MCF 10A (cell line): Measurements from ENCODE around the gene BRMS1. TPM values are rescaled to one million over a fixed set of nuclear protein-coding genes. Genes with fewer than 3 reads are reported as not detected.
A peak's percentile ranks its signal among the peaks of the same experiment; 100 is the strongest.

Experiments used
- BruUV-seq: library from RNA; stranded (reverse); fragments of 400-500 nt; replicated peaks from 2 replicates; lab custom pipeline; 2021; lab: Mats Ljungman, UMichigan
- CTCF ChIA-PET: fragments of 300-600 bp; sonication (Branson Sonifier 250); formaldehyde crosslinking; extraction: SDS; loops from one replicate; lab custom pipeline; 2021; ENCODE audit warnings: antibody characterized with exemption, inconsistent platforms; lab: Yijun Ruan, JAX
- POLR2A ChIA-PET: fragments of 300-600, 350-650 bp; sonication (Branson Sonifier 250); formaldehyde crosslinking; extraction: SDS; loops from one replicate; lab custom pipeline; 2020; ENCODE audit warnings: antibody characterized with exemption, inconsistent platforms; lab: Yijun Ruan, JAX
- DNase-seq: peaks from one replicate; pipeline ENCODE4 v3.0.0-alpha.2; 2018; ENCODE audit not compliant: unreplicated experiment
- H3K27ac Mint-ChIP-seq: one replicate; pipeline ENCODE4 v1.8.0; 2022; ENCODE audit warnings: mild to moderate bottlenecking, low read depth, mixed read lengths; ENCODE audit not compliant: unreplicated experiment
- H3K27me3 Mint-ChIP-seq: one replicate; pipeline ENCODE4 v1.8.0; 2022; ENCODE audit warnings: mixed read lengths; ENCODE audit not compliant: insufficient read depth, unreplicated experiment
- H3K36me3 Mint-ChIP-seq: one replicate; pipeline ENCODE4 v1.8.0; 2022; ENCODE audit warnings: mild to moderate bottlenecking, moderate library complexity, mixed read lengths; ENCODE audit not compliant: insufficient read depth, unreplicated experiment
- H3K4me1 Mint-ChIP-seq: one replicate; pipeline ENCODE4 v1.8.0; 2022; ENCODE audit warnings: mixed read lengths; ENCODE audit not compliant: insufficient read depth, unreplicated experiment
- H3K4me3 Mint-ChIP-seq: one replicate; pipeline ENCODE4 v1.8.0; 2022; ENCODE audit warnings: mild to moderate bottlenecking, moderate library complexity, mixed read lengths; ENCODE audit not compliant: unreplicated experiment
- H3K9me3 Mint-ChIP-seq: one replicate; pipeline ENCODE4 v1.8.0; 2022; ENCODE audit warnings: mixed read lengths; ENCODE audit not compliant: unreplicated experiment
- intact Hi-C: fragments of 100-400 bp; cut with micrococcal nuclease; formaldehyde crosslinking; loops from 2 replicates; pipeline ENCODE4 v1.14.1; 2022
- total RNA-seq: library from RNA; stranded (reverse); gene quantifications from 2 replicates; pipeline ENCODE4 v1.2.3, GENCODE V29; 2022
- TF ChIP-seq, protein P1 (sequence below): fragments of 200-600 bp; IDR thresholded peaks from one replicate; pipeline ENCODE4 v1.8.0; 2022; ENCODE audit warnings: antibody characterized with exemption, mild to moderate bottlenecking; ENCODE audit not compliant: unreplicated experiment

BRMS1 gene
- total RNA-seq, 1 experiment from 2014 or later = 55.4 TPM

DNA sequence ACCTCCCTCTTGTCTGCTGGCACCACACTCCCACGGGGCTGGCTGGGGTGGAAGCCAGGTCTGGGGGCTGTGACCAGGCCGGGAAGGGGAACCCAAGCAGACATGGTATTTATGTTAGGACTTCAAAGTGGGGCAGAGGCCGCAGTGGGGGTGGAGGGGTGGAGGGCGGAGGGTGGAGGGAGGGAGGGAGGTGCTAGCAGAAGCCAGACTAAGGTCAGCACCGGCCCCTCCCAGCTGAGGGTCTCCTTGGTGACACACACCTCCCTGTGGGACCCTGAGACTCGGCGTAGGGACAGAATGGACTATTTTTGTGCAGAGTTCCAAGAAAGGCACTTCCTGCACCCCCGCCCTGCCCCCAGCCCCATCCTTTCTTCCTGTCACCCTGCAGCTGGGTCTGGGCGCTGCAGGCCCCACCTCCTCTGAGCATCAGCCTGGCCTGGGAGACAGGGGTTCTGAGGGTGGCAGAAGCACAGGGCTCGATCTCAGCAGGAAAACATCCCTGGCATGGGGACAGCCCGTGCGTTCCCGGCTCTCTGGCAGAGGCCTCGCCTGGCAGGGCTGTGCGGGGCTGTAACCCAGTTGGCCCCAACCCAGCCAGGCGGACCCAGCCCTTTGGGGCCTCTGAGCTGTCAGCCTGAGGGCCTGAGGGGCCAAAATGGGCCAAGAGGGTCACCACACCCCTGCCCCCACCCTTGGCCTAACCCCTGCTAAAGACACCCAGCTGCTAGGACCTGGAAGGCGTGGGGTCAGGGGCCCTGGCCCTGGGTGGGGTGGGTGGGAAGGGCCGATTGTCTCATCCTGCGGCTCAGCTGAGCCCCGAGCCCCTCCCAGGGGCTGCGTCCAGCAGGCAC, 18.4 kb downstream of the BRMS1 start:
- Mint-ChIP-seq H3K36me3 (peaks cover 6% of the 10 kb centered on the region), H3K4me1 (peaks cover 52% of the 10 kb centered on the region), H3K4me3 (no peak overlapping the region), H3K27me3 (no peaks in the 10 kb centered on the region), H3K9me3 (no peaks in the 10 kb centered on the region), H3K27ac (peak overlapping the region; percentile 76)
- TF ChIP-seq, protein P1, sequence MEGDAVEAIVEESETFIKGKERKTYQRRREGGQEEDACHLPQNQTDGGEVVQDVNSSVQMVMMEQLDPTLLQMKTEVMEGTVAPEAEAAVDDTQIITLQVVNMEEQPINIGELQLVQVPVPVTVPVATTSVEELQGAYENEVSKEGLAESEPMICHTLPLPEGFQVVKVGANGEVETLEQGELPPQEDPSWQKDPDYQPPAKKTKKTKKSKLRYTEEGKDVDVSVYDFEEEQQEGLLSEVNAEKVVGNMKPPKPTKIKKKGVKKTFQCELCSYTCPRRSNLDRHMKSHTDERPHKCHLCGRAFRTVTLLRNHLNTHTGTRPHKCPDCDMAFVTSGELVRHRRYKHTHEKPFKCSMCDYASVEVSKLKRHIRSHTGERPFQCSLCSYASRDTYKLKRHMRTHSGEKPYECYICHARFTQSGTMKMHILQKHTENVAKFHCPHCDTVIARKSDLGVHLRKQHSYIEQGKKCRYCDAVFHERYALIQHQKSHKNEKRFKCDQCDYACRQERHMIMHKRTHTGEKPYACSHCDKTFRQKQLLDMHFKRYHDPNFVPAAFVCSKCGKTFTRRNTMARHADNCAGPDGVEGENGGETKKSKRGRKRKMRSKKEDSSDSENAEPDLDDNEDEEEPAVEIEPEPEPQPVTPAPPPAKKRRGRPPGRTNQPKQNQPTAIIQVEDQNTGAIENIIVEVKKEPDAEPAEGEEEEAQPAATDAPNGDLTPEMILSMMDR = no peak
- ChIA-PET POLR2A (interaction anchor here (0.6 to 1.8 kb wide), 11 partner anchors 8 to 351 kb away, joined by 3 to 20 read pairs (median 4); partner anchors contain the start of genes BRMS1, RIN1 and YIF1A), CTCF (interaction anchor here (0.7 to 1.0 kb wide), 4 partner anchors 14 to 369 kb away, joined by 3 to 6 read pairs (median 4); no protein-coding TSS in a partner anchor)
- intact Hi-C loops = no loop called here
- BruUV-seq = no TSS peak
- peak; percentile 33 for DNase-seq

DNA sequence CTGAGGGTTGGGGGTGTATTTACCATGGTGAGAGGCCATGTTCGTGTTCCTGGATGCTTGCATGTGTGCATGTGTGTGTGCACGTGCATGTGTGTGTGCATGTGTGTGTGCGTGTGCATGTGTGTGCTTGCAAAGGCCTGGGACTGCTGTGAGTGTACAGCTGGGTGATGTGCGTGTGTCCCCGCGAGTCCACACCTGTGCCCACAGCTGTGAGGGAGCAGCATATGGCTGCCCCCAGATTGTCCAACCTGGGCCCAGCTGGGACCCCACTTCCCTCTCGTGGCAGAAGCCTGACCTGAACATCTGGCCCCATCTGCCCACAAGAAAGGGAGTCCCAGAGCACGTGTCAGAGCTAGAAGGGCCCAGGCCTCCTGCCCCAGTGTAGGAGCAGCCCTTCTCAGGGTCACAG, 19.6 kb downstream of the BRMS1 start:
- TF ChIP-seq, protein P1 = no peak
- peaks cover 51% of the 10 kb centered on the region for H3K4me1 Mint-ChIP-seq
- H3K27me3 Mint-ChIP-seq = no peaks in the 10 kb centered on the region
- no TSS peak for BruUV-seq
- intact Hi-C loops = no loop called here
- DNase-seq = no peak
- no peak overlapping the region for H3K4me3 Mint-ChIP-seq
- CTCF ChIA-PET = interaction anchor here (1.3 kb wide), 1 partner anchor 14 kb away, joined by 6 read pairs; no protein-coding TSS in a partner anchor
- H3K36me3 Mint-ChIP-seq = no peaks in the 10 kb centered on the region
- H3K9me3 Mint-ChIP-seq = no peaks in the 10 kb centered on the region
- POLR2A ChIA-PET = interaction anchor here (1.1 to 1.2 kb wide), 2 partner anchors 14 to 20 kb away, joined by 4 to 5 read pairs; partner anchors contain the start of gene BRMS1
- H3K27ac Mint-ChIP-seq = no peak overlapping the region

DNA sequence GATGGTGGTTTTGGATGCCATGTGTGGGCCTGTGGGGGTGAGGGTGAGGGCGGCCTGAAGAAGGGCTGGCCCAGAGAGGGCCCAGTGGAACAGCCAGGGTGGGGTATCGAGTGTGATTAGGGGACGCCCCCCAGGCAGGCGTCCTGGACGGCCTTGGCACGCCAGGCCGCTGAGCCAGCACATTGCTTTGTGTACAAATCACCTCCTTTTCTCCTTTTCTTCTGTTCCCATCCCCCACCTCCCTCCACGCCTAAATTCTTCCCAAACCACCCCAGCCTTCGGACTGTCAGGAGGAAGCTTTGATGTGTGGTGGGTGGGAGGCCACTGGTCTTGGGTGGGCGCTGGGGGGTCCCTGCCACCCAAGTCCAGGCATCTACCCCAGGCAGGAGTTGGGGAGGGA, 20.2 kb downstream of the BRMS1 start:
- TF ChIP-seq, protein P1 = no peak
- POLR2A ChIA-PET = interaction anchor here (0.8 to 1.2 kb wide), 5 partner anchors 12 to 41 kb away, joined by 3 to 5 read pairs (median 3); partner anchors contain the start of gene BRMS1
- intact Hi-C loops = no loop called here
- Mint-ChIP-seq H3K27ac (no peak overlapping the region), H3K36me3 (no peaks in the 10 kb centered on the region), H3K4me3 (no peak overlapping the region), H3K9me3 (no peaks in the 10 kb centered on the region), H3K27me3 (no peaks in the 10 kb centered on the region), H3K4me1 (peaks cover 47% of the 10 kb centered on the region)
- CTCF ChIA-PET = interaction anchor here (0.6 to 1.3 kb wide), 3 partner anchors 13 to 294 kb away, joined by 4 to 6 read pairs (median 5); no protein-coding TSS in a partner anchor
- no TSS peak for BruUV-seq
- DNase-seq = no peak

DNA sequence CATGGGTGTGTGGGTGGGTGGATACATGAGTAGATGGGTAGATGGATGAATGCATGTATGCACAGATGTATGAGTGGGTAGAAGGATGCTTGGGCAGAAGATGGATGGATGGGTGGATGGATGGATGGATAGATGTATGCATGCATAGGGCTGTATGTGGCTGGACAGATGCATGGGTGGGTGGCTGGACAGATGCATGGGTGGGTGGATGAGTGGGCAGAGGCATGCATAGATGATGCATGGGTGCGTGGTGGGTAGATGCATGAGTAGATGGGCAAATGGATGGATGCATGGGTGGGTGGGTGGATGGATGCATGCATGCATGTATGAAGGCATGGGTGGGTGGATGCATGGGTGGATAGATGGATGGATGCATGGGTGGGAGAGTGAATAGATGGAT, 21.2 kb downstream of the BRMS1 start:
- POLR2A ChIA-PET = interaction anchor here (0.8 kb wide), 2 partner anchors 11 to 41 kb away, joined by 3 read pairs; no protein-coding TSS in a partner anchor
- TF ChIP-seq, protein P1 = no peak
- Mint-ChIP-seq H3K27me3 (no peaks in the 10 kb centered on the region), H3K4me3 (no peak overlapping the region), H3K4me1 (peaks cover 55% of the 10 kb centered on the region), H3K27ac (no peak overlapping the region), H3K36me3 (no peaks in the 10 kb centered on the region), H3K9me3 (no peaks in the 10 kb centered on the region)
- no TSS peak for BruUV-seq
- intact Hi-C loops = no loop called here
- CTCF ChIA-PET = no interaction called here
- DNase-seq = no peak
